Endometrial microvascular endothelial cells (primary cell): ENCODE data around the gene MAFB. TPM values are rescaled to one million over a fixed set of nuclear protein-coding genes. Genes with fewer than 3 reads are reported as not detected.

Experiments used
- in situ Hi-C: cut with HindIII; loops from 2 replicates; pipeline ENCODE4 v1.10.0; 2017; ENCODE audit warnings: low sequenced_read_pairs, low pct_unique_long_range_greater_than_20kb; ENCODE audit errors: inconsistent ontology term
- total RNA-seq: library from RNA; depleted of rRNA; stranded (reverse); fragments of >200 nt; gene quantifications from one replicate; pipeline ENCODE4 v1.2.3, GENCODE V29; 2015; ENCODE audit errors: inconsistent ontology term

Gene MAFB
- total RNA-seq, 1 donor from 2014 or later = 0.46 TPM

DNA sequence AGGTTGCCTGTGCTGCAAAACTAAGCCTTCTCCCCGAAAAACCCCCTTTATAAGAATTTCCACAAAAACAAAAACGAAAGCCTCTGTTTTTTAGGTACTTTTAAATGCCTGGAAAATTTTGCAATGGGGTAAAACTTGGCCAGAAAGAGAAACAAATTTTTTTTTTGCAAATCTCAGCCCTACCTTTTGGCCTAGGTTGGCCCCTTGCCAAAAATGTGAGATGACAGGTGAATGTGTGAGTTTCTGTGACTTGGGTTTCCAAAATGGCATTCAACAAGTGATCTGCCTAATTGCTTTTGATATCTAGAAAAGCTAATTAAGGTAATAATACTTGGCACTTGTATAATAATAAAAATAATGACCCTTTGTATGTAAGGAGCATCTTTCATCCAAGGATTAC is 48.4 kb downstream of the MAFB start:
- in situ Hi-C loops = no loop called here

DNA sequence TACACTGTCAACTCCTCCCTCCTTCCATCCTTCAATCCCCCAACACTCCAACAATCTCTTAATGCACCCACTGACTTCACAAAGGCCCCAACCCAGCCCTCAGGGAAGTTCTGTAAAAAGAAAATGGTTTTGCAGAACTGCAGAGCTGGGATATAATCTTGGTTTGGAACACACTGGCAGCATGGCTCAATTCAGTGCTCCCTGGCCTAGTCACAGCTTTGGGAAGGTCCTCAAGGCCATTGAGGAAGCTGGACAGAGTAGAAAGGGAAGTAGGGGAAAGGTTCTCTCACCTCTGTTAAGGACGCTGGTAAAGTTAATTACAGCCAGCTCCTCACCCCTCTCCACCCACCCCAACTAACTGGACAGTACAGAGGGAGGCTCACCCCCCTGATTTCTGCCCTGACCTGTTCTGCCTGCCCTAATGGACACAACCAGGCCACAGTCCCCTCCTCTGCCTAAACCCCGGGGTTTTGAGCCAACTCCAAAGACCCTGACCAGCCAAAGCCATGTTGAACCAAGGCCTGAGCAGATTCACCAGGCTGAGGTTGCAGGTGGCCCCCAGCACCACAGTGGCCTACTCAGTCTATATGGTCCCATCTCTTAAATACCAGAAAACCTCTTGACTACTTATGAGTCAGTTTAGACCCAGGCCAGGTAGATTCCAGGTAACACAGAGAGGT is 49.2 kb downstream of the MAFB start:
- in situ Hi-C loops = no loop called here

DNA sequence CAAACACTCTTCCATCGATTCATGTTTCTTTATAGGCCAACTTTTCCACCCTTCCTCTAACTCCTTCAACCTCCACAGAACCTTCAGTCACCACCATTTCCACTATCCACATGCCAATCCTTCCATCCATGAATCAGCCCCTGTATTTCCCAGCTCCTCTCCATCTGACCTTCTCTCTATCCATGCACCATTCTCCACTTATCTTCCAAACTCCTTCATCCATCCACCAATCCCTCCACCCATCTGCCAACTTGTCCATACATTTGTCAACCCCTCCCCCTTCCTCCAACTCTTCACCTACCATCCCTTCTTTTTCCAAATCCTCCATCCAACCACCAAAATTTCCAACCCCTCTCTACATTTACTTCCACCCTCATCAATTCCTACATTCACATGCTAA is 49.9 kb downstream of the MAFB start:
- in situ Hi-C loops = no loop called here

DNA sequence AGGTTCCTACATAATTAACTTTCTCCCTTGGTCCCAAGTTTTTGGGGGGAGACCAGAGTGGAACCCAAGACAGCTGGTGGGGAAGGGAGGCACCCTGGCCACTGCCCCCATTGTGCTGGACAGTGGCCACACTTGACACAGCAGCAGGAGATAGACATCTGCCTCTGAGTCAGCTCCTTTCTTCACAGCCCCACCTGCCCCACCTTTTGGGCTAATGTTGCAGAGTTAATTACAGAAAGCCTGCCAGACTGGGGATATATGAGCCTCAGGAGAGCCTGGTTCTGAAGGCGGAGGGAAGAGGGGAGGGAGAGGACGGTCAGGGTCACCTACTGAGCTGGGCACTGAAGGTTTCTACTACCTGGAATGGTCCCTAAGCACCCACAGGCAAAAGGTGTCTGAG is 50.6 kb downstream of the MAFB start:
- in situ Hi-C loops = no loop called here

DNA sequence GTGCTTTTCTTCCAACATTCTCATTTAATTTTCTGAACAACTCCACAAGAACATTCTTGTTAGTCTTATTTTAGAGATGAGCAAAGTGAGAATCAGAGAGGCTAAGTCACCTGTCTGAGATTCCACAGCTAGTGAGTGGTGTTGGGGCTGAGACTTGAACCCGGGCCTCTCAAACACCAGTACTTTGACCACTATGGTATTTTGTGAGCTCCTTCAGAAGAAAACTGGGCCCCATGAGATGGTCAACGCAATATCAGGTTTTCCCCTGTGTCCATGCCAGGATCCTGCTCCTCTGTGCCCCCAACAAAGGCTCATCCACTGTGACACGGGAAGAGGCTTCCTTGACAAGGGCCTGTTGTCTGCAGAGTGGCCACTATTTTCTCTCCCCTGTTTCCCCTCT is 51.9 kb downstream of the MAFB start:
- in situ Hi-C loops = no loop called here

DNA sequence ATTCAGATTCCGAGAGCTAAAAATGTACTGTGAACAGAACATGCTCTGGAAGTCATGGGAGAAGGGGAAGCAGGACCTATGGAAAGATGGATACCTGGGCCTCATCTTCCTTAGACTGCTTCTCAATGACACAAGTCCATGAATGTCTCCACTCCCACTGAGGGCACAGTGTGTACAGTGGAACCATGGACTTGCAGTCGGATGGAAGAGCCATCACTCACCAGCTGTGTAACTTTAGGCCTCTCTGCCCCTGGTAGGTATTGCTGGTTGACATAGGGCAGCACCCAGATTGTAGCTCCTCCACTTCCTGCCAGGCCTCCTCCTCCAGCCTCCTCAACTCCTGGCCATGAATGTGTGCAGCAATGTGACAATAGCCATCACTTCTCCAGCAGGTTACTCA is 52.5 kb downstream of the MAFB start:
- in situ Hi-C loops = no loop called here

DNA sequence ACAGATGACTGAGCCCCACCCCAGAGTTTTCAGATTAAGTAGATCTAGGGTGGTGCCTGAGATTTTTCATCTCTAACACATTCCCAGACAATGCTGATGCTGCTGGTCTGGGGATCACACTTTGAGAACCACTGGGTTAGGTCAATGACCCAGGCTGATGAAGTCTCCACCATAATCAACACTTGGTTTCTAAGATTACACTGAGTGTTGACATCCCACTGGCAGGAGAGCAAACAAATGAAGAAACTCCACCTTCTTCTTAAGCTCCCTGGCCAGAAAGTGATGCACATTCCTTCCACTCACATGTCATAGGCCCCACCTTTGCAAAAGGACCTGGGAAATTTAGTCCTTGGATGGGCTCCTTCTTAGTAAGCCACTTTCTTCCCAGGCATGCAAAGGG is 53.1 kb downstream of the MAFB start:
- in situ Hi-C loops = no loop called here
